ENCODE results near the gene NPY1R. TPM values are rescaled to one million over a fixed set of nuclear protein-coding genes. Genes with fewer than 3 reads are reported as not detected.

Gene NPY1R
- polyA plus RNA-seq, 3 donors: not detected

DNA sequence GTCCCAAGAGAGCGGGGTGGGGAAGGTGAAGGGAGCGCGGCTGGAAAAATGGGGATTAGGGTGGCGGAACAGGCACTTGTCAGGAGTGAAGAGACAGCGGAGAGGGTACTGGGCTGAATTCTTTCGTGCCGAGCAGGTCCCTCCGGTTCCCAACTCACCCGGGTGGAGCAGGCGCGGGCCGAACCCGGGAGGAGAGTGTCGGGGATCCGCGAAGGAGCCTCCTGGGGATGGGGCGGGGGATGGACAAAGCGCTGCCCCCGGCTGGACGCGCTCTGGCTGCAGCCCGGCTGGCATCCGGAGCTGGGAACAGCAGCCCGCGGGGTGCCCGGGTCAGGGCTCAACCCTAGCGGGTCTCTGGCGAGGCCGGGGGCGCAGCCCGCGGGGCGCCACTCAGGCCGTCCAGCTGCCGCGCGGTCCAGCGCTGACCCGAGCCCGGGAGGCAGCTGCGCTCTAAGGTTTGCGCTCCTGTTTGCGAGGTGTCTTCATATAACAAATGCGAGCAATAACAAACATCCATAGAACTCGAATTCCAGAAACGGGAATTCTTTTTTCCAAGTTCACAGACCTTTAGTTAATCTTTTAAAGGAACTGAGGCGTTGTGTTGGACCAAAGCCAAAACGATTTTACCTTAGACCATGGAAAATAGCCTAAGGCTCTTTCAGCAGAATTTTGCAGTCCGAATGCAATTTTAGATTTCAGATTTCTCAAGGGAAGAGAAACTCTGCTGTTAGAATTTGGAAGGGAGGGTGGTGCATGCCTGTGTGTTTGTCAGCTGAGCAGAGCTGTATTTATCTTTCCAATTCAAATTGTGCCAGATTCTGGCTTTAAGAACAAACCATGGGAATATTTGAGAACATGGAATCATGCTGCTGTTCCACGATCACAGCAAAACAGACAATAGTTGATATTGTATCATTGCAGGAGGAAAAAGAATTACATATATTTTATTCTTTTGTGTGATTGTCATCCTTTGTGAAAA, 12.0 kb upstream of the NPY1R start:
- Histone ChIP-seq H3K79me2 (ENCODE audit: insufficient read depth, low read length) (no peaks in the 10 kb centered on the region), H3K27ac (ENCODE audit: low read depth in 1 of 2, low read length in 2 of 2) (no peak overlapping the region), H3K4me1 (ENCODE audit: control insufficient read depth in 1 of 2, insufficient read depth in 2 of 2, low read length in 2 of 2) (no peaks in the 10 kb centered on the region), H3K9ac (ENCODE audit: insufficient read depth, low read length, poor library complexity, severe bottlenecking) (no peak overlapping the region), H3K9me3 (replicated peaks in 1 of 2; ENCODE audit: control insufficient read depth in 1 of 2, insufficient read depth in 1 of 2, low read length in 2 of 2) (peaks cover 0 to 16% of the 10 kb centered on the region in 2 donors), H3K36me3 (replicated peaks in 1 of 2; ENCODE audit: control insufficient read depth in 1 of 2, insufficient read depth in 2 of 2, low read length in 2 of 2) (no peaks in the 10 kb centered on the region), H3K4me2 (replicated peaks; ENCODE audit: extremely low read depth, low read length, poor library complexity, severe bottlenecking) (no peak overlapping the region), H3K4me3 (replicated peaks in 1 of 3; ENCODE audit: low read depth in 2 of 3, low read length in 3 of 3) (no peak overlapping the region), H3K27me3 (ENCODE audit: control insufficient read depth in 2 of 2, insufficient read depth in 2 of 2, low read length in 2 of 2) (peaks cover 53 to 67% of the 10 kb centered on the region in 2 donors), H2AFZ (ENCODE audit: insufficient read depth, low read depth, low read length, poor library complexity, severe bottlenecking) (no peak overlapping the region), H4K20me1 (ENCODE audit: insufficient read depth, low read length) (no peaks in the 10 kb centered on the region)
- Mint-ChIP-seq H3K9me3 (peaks cover 0 to 9% (median 3%) of the 10 kb centered on the region in 7 donors), H3K4me1 (peaks cover 1% of the 10 kb centered on the region), H3K27ac (no peak overlapping the region), H3K36me3 (peaks cover 0 to 3% of the 10 kb centered on the region in 2 donors), H3K27me3 (ENCODE audit: low read depth in 3 of 3) (peaks cover 39 to 52% (median 41%) of the 10 kb centered on the region in 3 donors), H3K4me3 (peak overlapping the region in 1 of 2 donors; percentile 65)
- TF ChIP-seq, protein P1, sequence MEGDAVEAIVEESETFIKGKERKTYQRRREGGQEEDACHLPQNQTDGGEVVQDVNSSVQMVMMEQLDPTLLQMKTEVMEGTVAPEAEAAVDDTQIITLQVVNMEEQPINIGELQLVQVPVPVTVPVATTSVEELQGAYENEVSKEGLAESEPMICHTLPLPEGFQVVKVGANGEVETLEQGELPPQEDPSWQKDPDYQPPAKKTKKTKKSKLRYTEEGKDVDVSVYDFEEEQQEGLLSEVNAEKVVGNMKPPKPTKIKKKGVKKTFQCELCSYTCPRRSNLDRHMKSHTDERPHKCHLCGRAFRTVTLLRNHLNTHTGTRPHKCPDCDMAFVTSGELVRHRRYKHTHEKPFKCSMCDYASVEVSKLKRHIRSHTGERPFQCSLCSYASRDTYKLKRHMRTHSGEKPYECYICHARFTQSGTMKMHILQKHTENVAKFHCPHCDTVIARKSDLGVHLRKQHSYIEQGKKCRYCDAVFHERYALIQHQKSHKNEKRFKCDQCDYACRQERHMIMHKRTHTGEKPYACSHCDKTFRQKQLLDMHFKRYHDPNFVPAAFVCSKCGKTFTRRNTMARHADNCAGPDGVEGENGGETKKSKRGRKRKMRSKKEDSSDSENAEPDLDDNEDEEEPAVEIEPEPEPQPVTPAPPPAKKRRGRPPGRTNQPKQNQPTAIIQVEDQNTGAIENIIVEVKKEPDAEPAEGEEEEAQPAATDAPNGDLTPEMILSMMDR (IDR thresholded peaks at IDR 0.05): no peak
- 3% methylated on average over 40 of the region's 50 CpGs for WGBS (ENCODE audit: insufficient coverage)
- DNase-seq: no peak
- intact Hi-C loops (cut with micrococcal nuclease): no loop called here

DNA sequence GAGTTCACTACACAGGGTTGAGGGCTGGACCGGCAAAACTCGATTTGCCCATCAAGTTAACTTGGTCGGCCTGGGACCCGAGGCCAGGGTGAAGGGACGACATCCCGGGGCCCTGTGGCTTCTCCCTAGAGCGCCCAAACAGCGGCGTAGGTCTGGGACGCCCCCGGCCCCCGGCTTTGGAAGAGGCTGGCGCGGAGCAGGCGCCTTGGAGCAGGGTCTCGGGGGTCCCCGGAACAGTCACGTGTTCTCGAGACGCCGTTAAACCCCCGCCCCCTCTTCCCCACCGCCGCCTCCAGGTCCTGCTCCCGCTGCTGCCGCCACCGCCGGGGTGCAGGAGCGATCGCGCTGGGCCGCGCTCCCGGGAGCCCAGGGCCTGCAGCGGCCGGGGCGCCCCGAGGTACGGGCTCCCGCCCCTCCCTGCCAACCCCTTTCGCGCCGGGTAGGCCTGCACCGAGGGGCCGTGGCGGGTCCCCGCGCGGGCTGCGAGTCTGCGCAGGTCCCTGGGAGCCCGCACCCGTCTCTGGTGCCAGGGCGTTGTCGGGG, 11.3 kb upstream of the NPY1R start, which contains the start of gene NPY5R:
TSS of gene NPY5R (plus strand) at position 289 of the 543 bp plus-strand sequence. CDS start 6,382 bp downstream, outside the sequence.
- intact Hi-C loops (cut with micrococcal nuclease): no loop called here
- H3K9me3 Mint-ChIP-seq: peaks cover 0 to 9% (median 3%) of the 10 kb centered on the region in 7 donors
- Histone ChIP-seq H3K4me3 (replicated peaks in 1 of 3; ENCODE audit: low read depth in 2 of 3, low read length in 3 of 3) (no peak within 1 kb of the TSS), H3K27me3 (ENCODE audit: control insufficient read depth in 2 of 2, insufficient read depth in 2 of 2, low read length in 2 of 2) (peaks cover 55 to 69% of the 10 kb centered on the region in 2 donors), H3K79me2 (ENCODE audit: insufficient read depth, low read length) (no peaks in the 10 kb centered on the region), H4K20me1 (ENCODE audit: insufficient read depth, low read length) (no peaks in the 10 kb centered on the region), H3K36me3 (replicated peaks in 1 of 2; ENCODE audit: control insufficient read depth in 1 of 2, insufficient read depth in 2 of 2, low read length in 2 of 2) (no peaks in the 10 kb centered on the region), H2AFZ (ENCODE audit: insufficient read depth, low read depth, low read length, poor library complexity, severe bottlenecking) (no peak within 1 kb of the TSS), H3K4me1 (ENCODE audit: control insufficient read depth in 1 of 2, insufficient read depth in 2 of 2, low read length in 2 of 2) (no peaks in the 10 kb centered on the region), H3K9ac (ENCODE audit: insufficient read depth, low read length, poor library complexity, severe bottlenecking) (no peak within 1 kb of the TSS), H3K9me3 (replicated peaks in 1 of 2; ENCODE audit: control insufficient read depth in 1 of 2, insufficient read depth in 1 of 2, low read length in 2 of 2) (peaks cover 0 to 16% of the 10 kb centered on the region in 2 donors), H3K27ac (ENCODE audit: low read depth in 1 of 2, low read length in 2 of 2) (no peak within 1 kb of the TSS), H3K4me2 (replicated peaks; ENCODE audit: extremely low read depth, low read length, poor library complexity, severe bottlenecking) (no peak within 1 kb of the TSS)
- peaks cover 1% of the 10 kb centered on the region for H3K4me1 Mint-ChIP-seq
- peaks cover 0 to 3% of the 10 kb centered on the region in 2 donors for H3K36me3 Mint-ChIP-seq
- H3K4me3 Mint-ChIP-seq: peak within 1 kb of the TSS in 1 of 2 donors; percentile 65
- peaks cover 45 to 57% (median 45%) of the 10 kb centered on the region in 3 donors for H3K27me3 Mint-ChIP-seq (ENCODE audit: low read depth in 3 of 3)
- TF ChIP-seq, protein P1 (IDR thresholded peaks at IDR 0.05): no peak
- no peak for DNase-seq
- WGBS (ENCODE audit: insufficient coverage): 2% methylated on average over 55 of the region's 55 CpGs
- H3K27ac Mint-ChIP-seq: no peak within 1 kb of the TSS

Data from CD14-positive monocyte (primary cell).